ENCODE data around the gene ATG5. TPM values are rescaled to one million over a fixed set of nuclear protein-coding genes. Genes with fewer than 3 reads are reported as not detected.

ATG5 gene
- total RNA-seq, 1 donor: 45.4 TPM

DNA sequence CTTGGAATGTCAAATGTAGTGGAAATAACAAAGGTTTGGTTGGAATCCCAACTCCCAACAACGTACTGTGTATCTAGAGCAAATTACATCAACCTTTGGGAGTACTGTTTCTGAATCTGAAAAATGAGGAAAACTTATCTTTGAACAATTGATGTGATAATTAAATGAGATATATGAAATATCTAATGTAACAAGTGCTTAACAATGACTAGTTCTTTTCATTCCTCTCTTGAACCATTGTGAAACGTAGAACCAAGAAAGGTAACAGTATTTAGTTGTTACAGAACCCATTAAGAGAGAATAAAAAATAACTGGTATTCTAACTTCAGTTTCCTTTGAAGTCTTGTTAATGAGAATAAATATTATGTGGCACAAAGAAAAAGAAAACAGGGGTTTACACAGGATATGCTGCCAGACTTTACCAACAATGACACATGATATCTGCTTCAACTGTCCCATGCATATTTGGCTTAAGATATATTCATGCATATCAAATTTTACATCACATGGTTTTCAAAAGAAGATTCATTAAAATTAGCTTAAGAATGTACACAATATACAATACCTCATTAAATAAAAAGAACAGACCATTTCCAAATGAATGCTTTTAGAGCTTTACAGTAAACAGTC is 111.8 kb downstream of the ATG5 start:
- TF ChIP-seq, protein P1, sequence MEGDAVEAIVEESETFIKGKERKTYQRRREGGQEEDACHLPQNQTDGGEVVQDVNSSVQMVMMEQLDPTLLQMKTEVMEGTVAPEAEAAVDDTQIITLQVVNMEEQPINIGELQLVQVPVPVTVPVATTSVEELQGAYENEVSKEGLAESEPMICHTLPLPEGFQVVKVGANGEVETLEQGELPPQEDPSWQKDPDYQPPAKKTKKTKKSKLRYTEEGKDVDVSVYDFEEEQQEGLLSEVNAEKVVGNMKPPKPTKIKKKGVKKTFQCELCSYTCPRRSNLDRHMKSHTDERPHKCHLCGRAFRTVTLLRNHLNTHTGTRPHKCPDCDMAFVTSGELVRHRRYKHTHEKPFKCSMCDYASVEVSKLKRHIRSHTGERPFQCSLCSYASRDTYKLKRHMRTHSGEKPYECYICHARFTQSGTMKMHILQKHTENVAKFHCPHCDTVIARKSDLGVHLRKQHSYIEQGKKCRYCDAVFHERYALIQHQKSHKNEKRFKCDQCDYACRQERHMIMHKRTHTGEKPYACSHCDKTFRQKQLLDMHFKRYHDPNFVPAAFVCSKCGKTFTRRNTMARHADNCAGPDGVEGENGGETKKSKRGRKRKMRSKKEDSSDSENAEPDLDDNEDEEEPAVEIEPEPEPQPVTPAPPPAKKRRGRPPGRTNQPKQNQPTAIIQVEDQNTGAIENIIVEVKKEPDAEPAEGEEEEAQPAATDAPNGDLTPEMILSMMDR (IDR thresholded peaks at IDR 0.05; ENCODE audit: insufficient read depth, low read length): no peak
- DNase-seq (ENCODE audit: low read depth): no peak
- no peak overlapping the region for H3K4me3 ChIP-seq (ENCODE audit: low read depth, low read length)

DNA sequence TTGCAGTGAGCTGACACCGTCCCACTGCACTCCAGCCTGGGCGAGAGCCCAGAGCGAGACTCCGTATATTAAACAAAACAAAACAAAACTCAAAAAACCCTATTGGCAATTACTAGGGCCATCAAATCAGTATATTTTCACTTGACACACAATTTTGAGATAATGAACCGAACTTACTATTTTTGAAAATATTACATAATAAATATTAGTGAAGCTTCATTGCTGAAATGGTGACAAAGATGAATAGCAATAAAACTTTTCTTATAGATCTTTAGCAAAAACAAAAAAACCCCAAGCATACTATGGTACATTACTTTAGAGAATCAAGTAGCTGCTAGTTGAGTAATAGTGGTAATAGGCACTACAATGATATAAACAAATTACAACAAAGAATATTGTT is 113.0 kb downstream of the ATG5 start:
- DNase-seq (ENCODE audit: low read depth): no peak
- H3K4me3 ChIP-seq (ENCODE audit: low read depth, low read length): no peak overlapping the region
- TF ChIP-seq, protein P1 (IDR thresholded peaks at IDR 0.05; ENCODE audit: insufficient read depth, low read length): no peak

DNA sequence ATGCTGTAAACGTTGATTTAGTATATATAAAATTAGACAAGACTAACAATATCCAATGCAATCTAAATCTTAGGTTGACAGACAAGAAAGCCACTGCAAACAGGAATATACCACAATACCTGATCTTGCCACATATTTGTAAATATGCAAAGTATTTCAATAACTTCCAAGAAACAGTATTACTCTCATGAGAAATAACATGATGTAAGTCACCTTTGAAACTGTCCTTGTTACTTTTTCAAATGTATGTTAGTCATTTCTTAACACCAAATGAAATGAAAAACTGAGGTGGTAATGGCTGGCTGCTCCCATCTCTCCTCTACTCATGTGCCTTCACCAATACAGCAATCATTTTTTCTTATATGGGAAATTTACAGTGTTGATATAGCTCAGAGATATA is 118.7 kb downstream of the ATG5 start:
- no peak for DNase-seq (ENCODE audit: low read depth)
- H3K4me3 ChIP-seq (ENCODE audit: low read depth, low read length): no peak overlapping the region
- TF ChIP-seq, protein P1 (IDR thresholded peaks at IDR 0.05; ENCODE audit: insufficient read depth, low read length): no peak

DNA sequence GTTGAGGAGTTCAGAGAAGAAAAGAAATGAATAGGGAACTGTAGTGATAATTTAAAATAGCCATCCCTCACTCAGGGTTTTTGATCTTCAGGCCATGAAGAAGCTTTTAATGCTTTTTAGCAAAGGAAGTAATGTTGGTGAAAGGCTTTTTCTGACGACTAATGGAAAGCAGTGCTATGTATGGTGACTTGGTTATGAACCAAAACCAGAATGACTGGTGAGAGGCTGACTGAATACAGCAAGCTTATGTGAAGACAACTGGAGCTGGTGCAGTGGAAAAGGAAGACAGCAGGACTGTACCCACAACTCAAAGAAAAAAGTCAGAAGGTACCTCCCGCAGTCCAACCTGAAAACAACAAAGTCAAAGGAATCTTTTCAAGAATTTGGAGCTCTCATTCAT is 120.6 kb downstream of the ATG5 start:
- no peak overlapping the region for H3K4me3 ChIP-seq (ENCODE audit: low read depth, low read length)
- DNase-seq (ENCODE audit: low read depth): no peak
- TF ChIP-seq, protein P1 (IDR thresholded peaks at IDR 0.05; ENCODE audit: insufficient read depth, low read length): no peak

DNA sequence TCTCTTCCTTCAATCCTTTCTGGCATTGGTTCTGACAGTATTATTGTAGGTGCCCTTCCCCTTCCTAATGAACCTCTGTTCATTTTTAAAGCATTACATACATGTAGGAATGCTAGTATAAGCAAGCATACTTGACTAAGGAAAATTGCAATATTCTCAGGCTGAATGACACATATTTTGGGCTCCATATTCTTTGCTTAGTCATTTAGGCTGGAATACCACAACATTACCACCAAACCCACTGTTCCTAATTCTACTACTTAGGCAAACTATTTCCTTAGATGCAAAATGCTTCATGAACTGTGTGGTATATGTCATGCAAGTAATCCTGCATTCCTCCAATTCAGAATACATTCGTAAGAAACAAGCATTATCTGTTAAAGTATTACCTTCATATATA is 125.6 kb downstream of the ATG5 start:
- peak; percentile 76 for DNase-seq (ENCODE audit: low read depth)
- TF ChIP-seq, protein P1 (IDR thresholded peaks at IDR 0.05; ENCODE audit: insufficient read depth, low read length): no peak
- no peak overlapping the region for H3K4me3 ChIP-seq (ENCODE audit: low read depth, low read length)

DNA sequence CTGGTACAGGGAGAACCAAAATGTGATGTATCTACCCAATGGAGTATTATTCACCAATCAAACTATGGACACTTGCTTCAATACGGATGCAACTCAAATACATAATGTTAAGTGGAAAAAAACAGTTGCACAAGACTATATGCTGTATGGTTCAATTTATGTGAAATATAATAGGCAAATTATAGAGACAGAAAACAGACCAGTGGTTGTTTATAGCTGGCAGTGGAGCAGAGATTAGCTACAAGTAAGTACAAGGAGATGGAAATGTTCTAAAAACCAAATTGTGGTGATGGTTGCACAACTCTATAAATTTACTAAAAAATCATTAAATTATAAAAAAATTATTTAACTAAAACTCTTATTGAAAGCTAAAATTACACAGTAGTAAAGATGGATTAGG is 126.2 kb downstream of the ATG5 start:
- no peak overlapping the region for H3K4me3 ChIP-seq (ENCODE audit: low read depth, low read length)
- no peak for DNase-seq (ENCODE audit: low read depth)
- TF ChIP-seq, protein P1 (IDR thresholded peaks at IDR 0.05; ENCODE audit: insufficient read depth, low read length): no peak

DNA sequence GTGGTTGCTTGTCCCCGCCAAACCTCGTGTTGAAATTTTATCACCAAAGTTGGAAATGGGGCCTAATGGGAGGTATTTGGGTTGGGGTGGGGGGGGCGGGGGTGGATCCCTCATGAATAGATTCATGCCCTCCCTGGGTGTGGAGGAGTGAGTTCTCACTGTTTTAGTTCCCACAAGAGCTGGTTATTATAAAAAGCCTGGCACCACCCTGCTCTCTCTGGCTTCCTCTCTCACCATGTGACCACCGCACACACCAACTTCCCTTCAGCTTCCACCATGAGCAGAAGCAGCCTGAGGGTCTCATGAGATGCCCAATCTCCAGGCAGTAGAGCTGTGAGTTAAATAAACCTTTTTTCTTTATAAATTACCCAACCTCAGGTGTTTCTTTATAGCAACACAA is 128.1 kb downstream of the ATG5 start:
- no peak for DNase-seq (ENCODE audit: low read depth)
- TF ChIP-seq, protein P1 (IDR thresholded peaks at IDR 0.05; ENCODE audit: insufficient read depth, low read length): no peak
- H3K4me3 ChIP-seq (ENCODE audit: low read depth, low read length): no peak overlapping the region

Data from fibroblast of the aortic adventitia (primary cell).